Ascending aorta (tissue), 2 donors: ENCODE results near the gene ABHD10. TPM values are rescaled to one million over a fixed set of nuclear protein-coding genes. Genes with fewer than 3 reads are reported as not detected.

ENCODE experiments used
- DNase-seq, 2 donors: peaks; one replicate each; pipeline ENCODE4 v3.0.0-alpha.2; 2019; ENCODE audit warnings: low spot score in 2 of 2
- H3K27ac ChIP-seq, 2 donors: fragments of 200-600 bp; sonication (generic); one replicate each; pipeline ENCODE4 v1.5.1; 2016 to 2017; ENCODE audit warnings: mild to moderate bottlenecking in 1 of 2
- H3K27me3 ChIP-seq: fragments of 200-600 bp; sonication (generic); one replicate; pipeline ENCODE4 v1.5.1; 2017
- H3K36me3 ChIP-seq, 2 donors: fragments of 200-600 bp; sonication (generic); one replicate each; pipeline ENCODE4 v1.5.1; 2016
- H3K4me1 ChIP-seq, 2 donors: fragments of 200-600 bp; sonication (generic); one replicate each; pipeline ENCODE4 v1.5.1; 2016 to 2017; ENCODE audit warnings: mild to moderate bottlenecking in 1 of 2
- H3K4me3 ChIP-seq, 2 donors: fragments of 200-600 bp; sonication (generic); one replicate each; pipeline ENCODE4 v1.5.1; 2016 to 2017; ENCODE audit warnings: mild to moderate bottlenecking in 1 of 2
- H3K9me3 ChIP-seq, 2 donors: fragments of 200-600 bp; sonication (generic); one replicate each; pipeline ENCODE4 v1.5.1; 2016
- intact Hi-C: fragments of 100-400 bp; cut with DNase I; formaldehyde crosslinking; loops from one replicate; pipeline ENCODE4 v1.15.1; 2023
- total RNA-seq: library from RNA; depleted of rRNA; stranded (reverse); fragments of >200 nt; gene quantifications from one replicate; pipeline ENCODE4 v1.1.0, GENCODE V29; 2016
- TF ChIP-seq, protein P1 (sequence below), 3 experiments: fragments of 200-600 bp in 2 of 3; fragments of 450-650 bp in 1 of 3; sonication (generic) in 2 of 3; IDR thresholded peaks; one replicate each; pipeline ENCODE4 v1.5.1; 2016 to 2019; ENCODE audit warnings: antibody characterized with exemption in 3 of 3, mild to moderate bottlenecking in 1 of 3, moderate library complexity in 1 of 3

Gene ABHD10
- total RNA-seq, 1 donor from 2014 or later = 18.6 TPM

DNA sequence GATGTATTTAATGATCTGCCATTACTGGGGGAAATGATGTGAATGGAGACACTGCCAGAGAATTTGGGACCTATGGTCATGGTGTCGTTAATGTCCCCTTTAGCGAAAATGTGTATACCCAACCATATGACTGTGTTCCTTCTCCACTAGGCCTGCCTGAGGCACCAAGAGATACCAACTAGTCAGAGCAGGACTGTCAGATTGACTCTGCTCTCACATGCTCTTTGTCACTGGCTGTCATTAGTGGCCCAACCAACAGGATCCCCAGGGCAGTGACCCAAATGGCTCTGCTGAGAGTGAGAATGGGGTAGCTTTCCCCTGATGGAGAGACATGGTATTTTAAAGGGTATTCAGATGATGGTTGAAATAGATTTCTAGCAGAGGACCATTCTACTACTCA is 22.7 kb downstream of the ABHD10 start:
- Histone ChIP-seq H3K36me3 (no peaks in the 10 kb centered on the region), H3K4me1 (peaks cover 0 to 5% of the 10 kb centered on the region in 2 donors), H3K9me3 (no peaks in the 10 kb centered on the region), H3K27me3 (no peaks in the 10 kb centered on the region), H3K4me3 (no peak overlapping the region), H3K27ac (no peak overlapping the region)
- intact Hi-C loops = no loop called here
- DNase-seq = no peak
- TF ChIP-seq, protein P1, sequence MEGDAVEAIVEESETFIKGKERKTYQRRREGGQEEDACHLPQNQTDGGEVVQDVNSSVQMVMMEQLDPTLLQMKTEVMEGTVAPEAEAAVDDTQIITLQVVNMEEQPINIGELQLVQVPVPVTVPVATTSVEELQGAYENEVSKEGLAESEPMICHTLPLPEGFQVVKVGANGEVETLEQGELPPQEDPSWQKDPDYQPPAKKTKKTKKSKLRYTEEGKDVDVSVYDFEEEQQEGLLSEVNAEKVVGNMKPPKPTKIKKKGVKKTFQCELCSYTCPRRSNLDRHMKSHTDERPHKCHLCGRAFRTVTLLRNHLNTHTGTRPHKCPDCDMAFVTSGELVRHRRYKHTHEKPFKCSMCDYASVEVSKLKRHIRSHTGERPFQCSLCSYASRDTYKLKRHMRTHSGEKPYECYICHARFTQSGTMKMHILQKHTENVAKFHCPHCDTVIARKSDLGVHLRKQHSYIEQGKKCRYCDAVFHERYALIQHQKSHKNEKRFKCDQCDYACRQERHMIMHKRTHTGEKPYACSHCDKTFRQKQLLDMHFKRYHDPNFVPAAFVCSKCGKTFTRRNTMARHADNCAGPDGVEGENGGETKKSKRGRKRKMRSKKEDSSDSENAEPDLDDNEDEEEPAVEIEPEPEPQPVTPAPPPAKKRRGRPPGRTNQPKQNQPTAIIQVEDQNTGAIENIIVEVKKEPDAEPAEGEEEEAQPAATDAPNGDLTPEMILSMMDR (IDR thresholded peaks at IDR 0.05) = no peak

GRCh38 chr3:112002096-112002971 is 23.5 kb downstream of the ABHD10 start:
- Histone ChIP-seq H3K27me3 (no peaks in the 10 kb centered on the region), H3K4me1 (peaks cover 0 to 5% of the 10 kb centered on the region in 2 donors), H3K9me3 (no peaks in the 10 kb centered on the region), H3K4me3 (no peak overlapping the region), H3K27ac (no peak overlapping the region), H3K36me3 (no peaks in the 10 kb centered on the region)
- intact Hi-C loops = no loop called here
- no peak for DNase-seq
- TF ChIP-seq, protein P1 (IDR thresholded peaks at IDR 0.05) = no peak

DNA sequence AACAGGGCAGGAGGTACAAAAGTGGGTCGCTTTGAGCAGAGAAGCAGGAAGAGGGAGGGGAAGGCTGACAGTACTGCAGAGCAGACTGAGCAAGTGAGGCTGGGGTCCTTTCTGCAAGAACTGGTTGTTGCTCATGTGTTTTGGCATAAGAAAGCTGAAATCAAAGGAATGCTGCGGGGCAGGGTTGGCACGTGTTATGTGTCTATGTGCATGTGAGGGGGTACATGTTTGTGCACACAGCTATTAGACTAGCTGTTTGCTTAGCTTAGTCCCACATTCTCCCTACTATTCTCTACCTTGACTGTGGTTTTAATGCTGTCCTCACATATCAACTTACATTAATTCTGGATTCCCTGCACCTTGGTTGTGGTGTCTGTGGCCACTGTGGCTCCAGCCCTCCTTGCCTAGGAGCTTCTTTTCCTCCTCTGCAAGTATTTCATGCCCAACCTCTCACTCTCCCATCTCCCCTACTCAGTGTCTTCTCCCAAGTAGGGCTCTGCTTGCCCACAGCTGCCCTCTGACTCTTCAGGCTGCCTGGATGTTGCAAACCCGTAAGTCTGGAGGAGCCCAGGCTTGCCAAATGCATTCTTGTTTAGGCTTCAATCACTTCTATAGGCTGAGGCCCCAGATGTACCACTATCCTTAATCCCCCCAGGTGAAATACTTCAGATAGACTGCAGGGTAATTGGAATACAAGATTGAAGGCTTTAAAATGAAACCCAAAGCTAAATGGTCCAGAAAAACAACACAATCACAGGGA is 24.7 kb downstream of the ABHD10 start:
- DNase-seq = no peak

GRCh38 chr3:112004187-112004586 is 25.4 kb downstream of the ABHD10 start:
- TF ChIP-seq, protein P1 (IDR thresholded peaks at IDR 0.05) = no peak
- no peaks in the 10 kb centered on the region for H3K27me3 ChIP-seq
- H3K36me3 ChIP-seq = no peaks in the 10 kb centered on the region
- intact Hi-C loops = no loop called here
- no peak overlapping the region for H3K27ac ChIP-seq
- DNase-seq = no peak
- H3K9me3 ChIP-seq = no peaks in the 10 kb centered on the region
- no peak overlapping the region for H3K4me3 ChIP-seq
- peaks cover 0 to 7% of the 10 kb centered on the region in 2 donors for H3K4me1 ChIP-seq

More for the DNA sequence above, 24.7 kb downstream of the ABHD10 start:
- TF ChIP-seq, protein P1 (IDR thresholded peaks at IDR 0.05) = no peak
- peaks cover 0 to 9% of the 10 kb centered on the region in 2 donors for H3K4me1 ChIP-seq
- no peaks in the 10 kb centered on the region for H3K36me3 ChIP-seq
- no peak overlapping the region for H3K27ac ChIP-seq
- H3K9me3 ChIP-seq = no peaks in the 10 kb centered on the region
- intact Hi-C loops = no loop called here
- H3K27me3 ChIP-seq = no peaks in the 10 kb centered on the region
- no peak overlapping the region for H3K4me3 ChIP-seq

GRCh38 chr3:112004669-112005068 is 25.8 kb downstream of the ABHD10 start:
- no peak for DNase-seq
- TF ChIP-seq, protein P1 (IDR thresholded peaks at IDR 0.05) = no peak
- no peak overlapping the region for H3K27ac ChIP-seq
- no peaks in the 10 kb centered on the region for H3K27me3 ChIP-seq
- H3K4me1 ChIP-seq = peaks cover 0 to 4% of the 10 kb centered on the region in 2 donors
- no peaks in the 10 kb centered on the region for H3K9me3 ChIP-seq
- intact Hi-C loops = no loop called here
- H3K36me3 ChIP-seq = no peaks in the 10 kb centered on the region
- H3K4me3 ChIP-seq = no peak overlapping the region
